Measurements from ENCODE around the gene MARK2. TPM values are rescaled to one million over a fixed set of nuclear protein-coding genes. Genes with fewer than 3 reads are reported as not detected.

Gene MARK2
- total and polyA plus RNA-seq, 2 of the 8 experiments (the other 6 are each of a cell fraction or from before 2014, with no cell fraction given) = 19.3 to 58.5 TPM

- H3K18ac ChIP-seq (ENCODE audit: extremely low read depth, low read length) = no peak overlapping the region
- no peak for FAIRE-seq
- no peak overlapping the region for H2BK12ac ChIP-seq (ENCODE audit: low read depth, low read length)
- no peak overlapping the region for H4K8ac ChIP-seq (ENCODE audit: extremely low read depth, insufficient read depth, low read length)
- no peak overlapping the region for H2BK120ac ChIP-seq (replicated peaks; ENCODE audit: low read depth, low read length)
- no peak overlapping the region for H3K56ac ChIP-seq (replicated peaks; ENCODE audit: insufficient read length, low read depth, low read length)
- DNase-seq (ENCODE audit: low read depth in 1 of 2, low spot score in 2 of 2) = no peak
- H2BK5ac ChIP-seq (ENCODE audit: low read depth, low read length) = no peak overlapping the region
- H3K23ac ChIP-seq (ENCODE audit: insufficient read length) = no peak overlapping the region
- H2AFZ ChIP-seq (ENCODE audit: low read length) = no peak overlapping the region
- peaks cover 11% of the 10 kb centered on the region for H3K79me1 ChIP-seq (ENCODE audit: low read depth, low read length)
- H3K4ac ChIP-seq (replicated peaks; ENCODE audit: insufficient read length, low read depth, low read length) = no peak overlapping the region
- POLR2A ChIA-PET (ENCODE audit: partially characterized antibody) = interaction anchor here (0.7 to 4.7 kb wide), 3 partner anchors 12 to 90 kb away, joined by 3 to 22 read pairs (median 3); no protein-coding TSS in a partner anchor
- H3K27me3 ChIP-seq (replicated peaks in 1 of 4; ENCODE audit: control insufficient read depth in 3 of 4, extremely low read depth in 1 of 4, insufficient read depth in 3 of 4, low read length in 3 of 4) = no peaks in the 10 kb centered on the region
- H2BK15ac ChIP-seq (ENCODE audit: low read length) = no peak overlapping the region
- WGBS, 2 experiments (ENCODE audit: extremely low coverage in 1 of 2, insufficient coverage in 1 of 2, insufficient read length in 1 of 2, insufficient replicate concordance in 2 of 2, low coverage in 1 of 2, low lambda C conversion rate in 2 of 2, missing lambda C conversion rate in 1 of 2) = 95% methylated on average over 8 of the region's 11 CpGs; no CpG with 5 or more reads in 1 of the 2 experiments
- peaks cover 0 to 64% of the 10 kb centered on the region in 2 experiments; a peak in 2 of 4 replicates for H3K79me2 ChIP-seq (ENCODE audit: control insufficient read depth in 1 of 2, insufficient read depth in 2 of 2, low read length in 2 of 2)
- no peaks in the 10 kb centered on the region for H3K9me3 ChIP-seq (ENCODE audit: insufficient read depth in 2 of 2, low read depth in 1 of 2, low read length in 1 of 2)
- no peak overlapping the region for H3K4me2 ChIP-seq (ENCODE audit: insufficient read depth in 1 of 2, low read depth in 2 of 2, low read length in 2 of 2)
- peaks cover 0 to 9% of the 10 kb centered on the region in 2 experiments for H4K20me1 ChIP-seq (replicated peaks in 1 of 2; ENCODE audit: control insufficient read depth in 1 of 2, insufficient read depth in 2 of 2, low read length in 2 of 2)
- H3K27ac ChIP-seq (ENCODE audit: low read depth, low read length) = no peak overlapping the region
- no peaks in the 10 kb centered on the region; a peak in 2 of 7 replicates for H3K4me1 ChIP-seq (replicated peaks in 1 of 4; ENCODE audit: control insufficient read depth in 3 of 4, insufficient read depth in 4 of 4, low read length in 3 of 4)
- no peak overlapping the region for H3K14ac ChIP-seq (ENCODE audit: insufficient read length)
- CTCF ChIA-PET (ENCODE audit: partially characterized antibody) = interaction anchor here (0.6 to 1.5 kb wide), 8 partner anchors 17 to 75 kb away, joined by 3 to 4 read pairs (median 3); no protein-coding TSS in a partner anchor
- H3K4me3 ChIP-seq (ENCODE audit: extremely low read depth in 1 of 4, insufficient read depth in 2 of 4, low read depth in 3 of 4, low read length in 4 of 4) = no peak overlapping the region
- no peak overlapping the region for H2AK5ac ChIP-seq (ENCODE audit: low read depth, low read length)
- peaks cover 0 to 5% (median 0%) of the 10 kb centered on the region in 4 experiments; a peak in 1 of 8 replicates for H3K36me3 ChIP-seq (ENCODE audit: control insufficient read depth in 2 of 4, insufficient read depth in 4 of 4, low read length in 3 of 4)
- H4K91ac ChIP-seq (replicated peaks; ENCODE audit: insufficient read length, low read length) = no peak overlapping the region
- H2BK20ac ChIP-seq (ENCODE audit: low read length) = no peak overlapping the region
- H3K9ac ChIP-seq (replicated peaks in 1 of 4; ENCODE audit: extremely low read depth in 1 of 4, low read depth in 3 of 4, low read length in 3 of 4) = no peak overlapping the region
- no peak overlapping the region for H4K5ac ChIP-seq (ENCODE audit: insufficient read length, low read depth, low read length)
- H3K23me2 ChIP-seq (ENCODE audit: low read depth, low read length) = no peaks in the 10 kb centered on the region
- no peak for TF ChIP-seq MAFK (IDR thresholded peaks at IDR 0.05; ENCODE audit: low read depth, low read length)
- TF ChIP-seq SP4 (IDR thresholded peaks at IDR 0.05; ENCODE audit: low read length) = no peak
- TF ChIP-seq SIRT6 (IDR thresholded peaks at IDR 0.05; ENCODE audit: low read length) = no peak
- TF ChIP-seq, protein P1, sequence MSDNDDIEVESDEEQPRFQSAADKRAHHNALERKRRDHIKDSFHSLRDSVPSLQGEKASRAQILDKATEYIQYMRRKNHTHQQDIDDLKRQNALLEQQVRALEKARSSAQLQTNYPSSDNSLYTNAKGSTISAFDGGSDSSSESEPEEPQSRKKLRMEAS (IDR thresholded peaks at IDR 0.05) = no peak
- TF ChIP-seq NRF1 (IDR thresholded peaks at IDR 0.05; ENCODE audit: low read depth, low read length) = no peak
- no peak for TF ChIP-seq CTBP2 (IDR thresholded peaks at IDR 0.05; ENCODE audit: borderline replicate concordance, insufficient read depth, insufficient read length, low read length)
- no peak for TF ChIP-seq BRCA1 (IDR thresholded peaks at IDR 0.05; ENCODE audit: low read depth, low read length)
- no peak for TF ChIP-seq POLR2A (IDR thresholded peaks at IDR 0.05; ENCODE audit: control extremely low read depth in 1 of 2, low read depth in 2 of 2, low read length in 2 of 2)
- no peak for TF ChIP-seq ATF3 (IDR thresholded peaks at IDR 0.05; ENCODE audit: insufficient read depth, low read depth, low read length)
- TF ChIP-seq POLR2AphosphoS5 (IDR thresholded peaks at IDR 0.05; ENCODE audit: low read depth, low read length) = no peak
- TF ChIP-seq KDM5A (IDR thresholded peaks at IDR 0.05; ENCODE audit: low read length) = no peak
These were observed 20.0 kb downstream of the MARK2 start for GRCh38 chr11:63858628-63859550.
